HEK293 (cell line): ENCODE results near the gene SF3A1.

ENCODE experiments used
- GLIS2 ChIP-seq: fragments of 450-650 bp; formaldehyde crosslinking; IDR thresholded peaks from 2 replicates; pipeline ENCODE4 v1.5.1; 2016; ENCODE audit warnings: missing biosample characterization, missing genetic modification characterization
- HIC1 ChIP-seq: fragments of 450-650 bp; formaldehyde crosslinking; IDR thresholded peaks from 2 replicates; pipeline ENCODE4 v1.5.1; 2016; ENCODE audit warnings: missing biosample characterization, missing genetic modification characterization
- MYNN ChIP-seq: fragments of 450-650 bp; formaldehyde crosslinking; IDR thresholded peaks from 2 replicates; pipeline ENCODE4 v1.5.1; 2016; ENCODE audit warnings: missing biosample characterization, missing genetic modification characterization, borderline replicate concordance
- OVOL3 ChIP-seq: fragments of 450-650 bp; formaldehyde crosslinking; IDR thresholded peaks from 2 replicates; pipeline ENCODE4 v1.5.1; 2016; ENCODE audit warnings: missing biosample characterization, missing genetic modification characterization
- PATZ1 ChIP-seq: fragments of 450-650 bp; formaldehyde crosslinking; IDR thresholded peaks from 2 replicates; pipeline ENCODE4 v1.5.1; 2016; ENCODE audit warnings: missing biosample characterization, missing genetic modification characterization
- SP3 ChIP-seq: fragments of 450-650 bp; formaldehyde crosslinking; IDR thresholded peaks from 2 replicates; pipeline ENCODE4 v1.5.1; 2016; ENCODE audit warnings: missing biosample characterization, missing genetic modification characterization
- ZFP37 ChIP-seq: fragments of 450-650 bp; formaldehyde crosslinking; IDR thresholded peaks from 2 replicates; pipeline ENCODE4 v1.5.1; 2016; ENCODE audit warnings: missing biosample characterization, missing genetic modification characterization
- ZNF184 ChIP-seq: fragments of 450-650 bp; IDR thresholded peaks from 2 replicates; pipeline ENCODE4 v1.5.1; 2018; ENCODE audit warnings: missing biosample characterization, mild to moderate bottlenecking, missing genetic modification characterization
- ZNF266 ChIP-seq: fragments of 450-650 bp; formaldehyde crosslinking; IDR thresholded peaks from 2 replicates; pipeline ENCODE4 v1.5.1; 2016; ENCODE audit warnings: missing biosample characterization, missing genetic modification characterization, low read depth
- ZNF280D ChIP-seq: fragments of 450-650 bp; formaldehyde crosslinking; IDR thresholded peaks from 2 replicates; pipeline ENCODE4 v1.5.1; 2016; ENCODE audit warnings: missing biosample characterization, missing genetic modification characterization
- ZNF416 ChIP-seq: fragments of 450-650 bp; formaldehyde crosslinking; IDR thresholded peaks from 2 replicates; pipeline ENCODE4 v1.5.1; 2016; ENCODE audit warnings: missing biosample characterization, missing genetic modification characterization
- ZNF518A ChIP-seq: fragments of 450-650 bp; formaldehyde crosslinking; conservative IDR thresholded peaks from 2 replicates; pipeline ENCODE4 v1.5.1; 2016; ENCODE audit warnings: low read depth, missing biosample characterization, missing genetic modification characterization
- ZNF544 ChIP-seq: fragments of 450-650 bp; formaldehyde crosslinking; IDR thresholded peaks from 2 replicates; pipeline ENCODE4 v1.5.0; 2017; ENCODE audit warnings: missing biosample characterization, missing genetic modification characterization
- ZNF585B ChIP-seq: fragments of 450-650 bp; formaldehyde crosslinking; IDR thresholded peaks from 2 replicates; pipeline ENCODE4 v1.5.1; 2016; ENCODE audit warnings: missing biosample characterization, missing genetic modification characterization
- ZNF654 ChIP-seq: fragments of 450-650 bp; formaldehyde crosslinking; IDR thresholded peaks from 2 replicates; pipeline ENCODE4 v1.5.1; 2016; ENCODE audit warnings: low read depth, missing biosample characterization, missing genetic modification characterization
- ZNF707 ChIP-seq: fragments of 450-650 bp; formaldehyde crosslinking; IDR thresholded peaks from 2 replicates; pipeline ENCODE4 v1.5.1; 2016; ENCODE audit warnings: missing biosample characterization, missing genetic modification characterization
- ZSCAN30 ChIP-seq: fragments of 450-650 bp; IDR thresholded peaks from 2 replicates; pipeline ENCODE4 v1.5.1; 2018; ENCODE audit warnings: missing biosample characterization, mild to moderate bottlenecking, missing genetic modification characterization, moderate library complexity
- TF ChIP-seq, protein P1 (sequence below): fragments of 450-650 bp; IDR thresholded peaks from 2 replicates; pipeline ENCODE4 v1.5.1; 2018; ENCODE audit warnings: missing biosample characterization, missing genetic modification characterization
- TF ChIP-seq, protein P2 (sequence below): fragments of 450-650 bp; formaldehyde crosslinking; IDR thresholded peaks from 2 replicates; pipeline ENCODE4 v1.5.1; 2016; ENCODE audit warnings: missing biosample characterization, missing genetic modification characterization
- TF ChIP-seq, protein P3 (sequence below): fragments of 450-650 bp; formaldehyde crosslinking; IDR thresholded peaks from 2 replicates; pipeline ENCODE4 v1.5.1; 2016; ENCODE audit warnings: missing biosample characterization, missing genetic modification characterization

SF3A1 gene

GRCh38 chr22:30287648-30288418 is 68.9 kb downstream of the SF3A1 start (continued):
- TF ChIP-seq PATZ1 (peak; percentile 65), MYNN (tag by site-specific recombination) (no peak), ZNF654 (tag by site-specific recombination) (peak; percentile 87), GLIS2 (tag by site-specific recombination) (peak; percentile 82), ZNF518A (tag by site-specific recombination) (no peak), ZNF184 (tag by site-specific recombination) (no peak), ZNF416 (no peak), HIC1 (tag by site-specific recombination) (no peak), SP3 (tag by site-specific recombination) (peak; percentile 37; the same call in 1 of the 2 replicates), ZNF266 (tag by site-specific recombination) (no peak), ZNF707 (no peak), ZFP37 (tag by site-specific recombination) (no peak), ZSCAN30 (tag by site-specific recombination) (peak; percentile 78), ZNF280D (no peak), ZNF544 (tag by site-specific recombination) (no peak), OVOL3 (tag by site-specific recombination) (no peak), ZNF585B (tag by site-specific recombination) (no peak)
- TF ChIP-seq, protein P1, sequence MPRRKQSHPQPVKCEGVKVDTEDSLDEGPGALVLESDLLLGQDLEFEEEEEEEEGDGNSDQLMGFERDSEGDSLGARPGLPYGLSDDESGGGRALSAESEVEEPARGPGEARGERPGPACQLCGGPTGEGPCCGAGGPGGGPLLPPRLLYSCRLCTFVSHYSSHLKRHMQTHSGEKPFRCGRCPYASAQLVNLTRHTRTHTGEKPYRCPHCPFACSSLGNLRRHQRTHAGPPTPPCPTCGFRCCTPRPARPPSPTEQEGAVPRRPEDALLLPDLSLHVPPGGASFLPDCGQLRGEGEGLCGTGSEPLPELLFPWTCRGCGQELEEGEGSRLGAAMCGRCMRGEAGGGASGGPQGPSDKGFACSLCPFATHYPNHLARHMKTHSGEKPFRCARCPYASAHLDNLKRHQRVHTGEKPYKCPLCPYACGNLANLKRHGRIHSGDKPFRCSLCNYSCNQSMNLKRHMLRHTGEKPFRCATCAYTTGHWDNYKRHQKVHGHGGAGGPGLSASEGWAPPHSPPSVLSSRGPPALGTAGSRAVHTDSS (tag by site-specific recombination): 0 out of 2 replicates have a peak, but pooled peaks have one; percentile 15
- TF ChIP-seq, protein P2, sequence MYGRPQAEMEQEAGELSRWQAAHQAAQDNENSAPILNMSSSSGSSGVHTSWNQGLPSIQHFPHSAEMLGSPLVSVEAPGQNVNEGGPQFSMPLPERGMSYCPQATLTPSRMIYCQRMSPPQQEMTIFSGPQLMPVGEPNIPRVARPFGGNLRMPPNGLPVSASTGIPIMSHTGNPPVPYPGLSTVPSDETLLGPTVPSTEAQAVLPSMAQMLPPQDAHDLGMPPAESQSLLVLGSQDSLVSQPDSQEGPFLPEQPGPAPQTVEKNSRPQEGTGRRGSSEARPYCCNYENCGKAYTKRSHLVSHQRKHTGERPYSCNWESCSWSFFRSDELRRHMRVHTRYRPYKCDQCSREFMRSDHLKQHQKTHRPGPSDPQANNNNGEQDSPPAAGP: peak; percentile 68; the same call in 1 of the 2 replicates
- TF ChIP-seq, protein P3, sequence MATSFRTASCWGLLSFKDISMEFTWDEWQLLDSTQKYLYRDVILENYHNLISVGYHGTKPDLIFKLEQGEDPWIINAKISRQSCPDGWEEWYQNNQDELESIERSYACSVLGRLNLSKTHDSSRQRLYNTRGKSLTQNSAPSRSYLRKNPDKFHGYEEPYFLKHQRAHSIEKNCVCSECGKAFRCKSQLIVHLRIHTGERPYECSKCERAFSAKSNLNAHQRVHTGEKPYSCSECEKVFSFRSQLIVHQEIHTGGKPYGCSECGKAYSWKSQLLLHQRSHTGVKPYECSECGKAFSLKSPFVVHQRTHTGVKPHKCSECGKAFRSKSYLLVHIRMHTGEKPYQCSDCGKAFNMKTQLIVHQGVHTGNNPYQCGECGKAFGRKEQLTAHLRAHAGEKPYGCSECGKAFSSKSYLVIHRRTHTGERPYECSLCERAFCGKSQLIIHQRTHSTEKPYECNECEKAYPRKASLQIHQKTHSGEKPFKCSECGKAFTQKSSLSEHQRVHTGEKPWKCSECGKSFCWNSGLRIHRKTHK: no peak
